Adrenal gland (tissue), 12 donors: ENCODE data around the gene HVCN1. TPM values are rescaled to one million over a fixed set of nuclear protein-coding genes. Genes with fewer than 3 reads are reported as not detected.

Experiments used
- DNase-seq, 7 donors: peaks; one replicate each; pipeline ENCODE4 v3.0.0-alpha.2; 2019 to 2020
- H3K27ac ChIP-seq, 5 donors: fragments of 200-600 bp; sonication (generic) in 4 of 5; 1 replicate in 3 of 5; 2 replicates in 2 of 5; pipeline versions ENCODE4 v1.5.1 to v1.8.0; 2016 to 2020; ENCODE audit warnings: mild to moderate bottlenecking in 1 of 5
- H3K27me3 ChIP-seq: fragments of 200-600 bp; 2 replicates; pipeline ENCODE4 v1.8.0; 2021
- H3K36me3 ChIP-seq, 2 donors: fragments of 200-600 bp; replicated peaks in 1 of 2; 1 replicate in 1 of 2; 2 replicates in 1 of 2; pipeline versions ENCODE4 v1.5.1 to v1.8.0; 2018 to 2022
- H3K4me1 ChIP-seq, 2 donors: fragments of 200-600 bp; replicated peaks in 1 of 2; 1 replicate in 1 of 2; 2 replicates in 1 of 2; pipeline versions ENCODE4 v1.5.1 to v1.8.0; 2018 to 2021
- H3K4me3 ChIP-seq, 4 donors: fragments of 200-600 bp; sonication (generic) in 3 of 4; one replicate each; pipeline ENCODE4 v1.5.1; 2016 to 2018
- H3K9me3 ChIP-seq, 3 donors: fragments of 200-600 bp; sonication (generic) in 1 of 3; replicated peaks in 1 of 3; 1 replicate in 2 of 3; 2 replicates in 1 of 3; pipeline versions ENCODE4 v1.5.1 to v1.8.0; 2016 to 2021
- POLR2A ChIP-seq, 2 donors: fragments of 450-650 bp; IDR thresholded peaks; one replicate each; pipeline ENCODE4 v1.6.1; 2017; ENCODE audit warnings: antibody characterized with exemption in 2 of 2, mild to moderate bottlenecking in 2 of 2, moderate library complexity in 1 of 2
- WGBS, 4 donors: extraction: QIAGEN DNeasy Blood & Tissue Kit in 2 of 4; methylation state at CpG; one replicate each; pipeline versions ENCODE4 v1.1.5 to v1.1.7; 2013 to 2017; 5-methylcytosine and 5-hydroxymethylcytosine counted together
- intact Hi-C, 2 donors: fragments of 100-400 bp; cut with DNase I; formaldehyde crosslinking; loops; one replicate each; pipeline versions ENCODE4 v1.14.1 to v1.15.0; 2022 to 2023
- polyA plus RNA-seq, 3 donors: library from polyadenylated mRNA; stranded (reverse); fragments of 200-250 nt in 2 of 3; fragments of 350-450 nt in 1 of 3; fragmentation: Illumina TruSeq in 1 of 3; extraction: RNeasy Lipid Tissue Mini Kit (QIAGEN cat#74804) in 1 of 3; gene quantifications; one replicate each; pipeline ENCODE4 v1.2.3, GENCODE V29; 2013 to 2014
- total RNA-seq, 9 donors: library from RNA; depleted of rRNA in 4 of 9; stranded (reverse); fragments of >200 nt in 4 of 9; fragments of 120-200 nt in 1 of 9; fragmentation: NEBNext Ultra II Directional in 1 of 9; extraction: Animal tissue kit (Norgen Biotek cat#: 25700) in 1 of 9; gene quantifications; one replicate each; pipeline versions ENCODE4 v1.1.0 to v1.2.4, GENCODE V29; 2013 to 2023
- TF ChIP-seq, protein P1 (sequence below), 6 experiments: fragments of 450-650 bp in 4 of 6; fragments of 200-600 bp in 2 of 6; sonication (generic) in 1 of 6; IDR thresholded peaks; 1 replicate in 5 of 6; 2 replicates in 1 of 6; pipeline versions ENCODE4 v1.5.1 to v1.8.0; 2016 to 2021; ENCODE audit warnings: antibody characterized with exemption in 6 of 6, mild to moderate bottlenecking in 2 of 6, moderate library complexity in 1 of 6
- donor health status: healthy with polysubstance abuse.
- donor health status: Bipolar disorder and iron deficiency.
- donor health status: DM: yes; HTN: yes; CAD: no.
- donor health status: DM: no; HTN: no; CAD: no.
- donor health status: DM: no; HTN: no; CAD: no.
- donor health status: DM: yes; HTN: yes; CAD: no.

Gene HVCN1
- total and polyA plus RNA-seq, 12 donors, result 5.7 to 71.0 (median 12.7) TPM

DNA sequence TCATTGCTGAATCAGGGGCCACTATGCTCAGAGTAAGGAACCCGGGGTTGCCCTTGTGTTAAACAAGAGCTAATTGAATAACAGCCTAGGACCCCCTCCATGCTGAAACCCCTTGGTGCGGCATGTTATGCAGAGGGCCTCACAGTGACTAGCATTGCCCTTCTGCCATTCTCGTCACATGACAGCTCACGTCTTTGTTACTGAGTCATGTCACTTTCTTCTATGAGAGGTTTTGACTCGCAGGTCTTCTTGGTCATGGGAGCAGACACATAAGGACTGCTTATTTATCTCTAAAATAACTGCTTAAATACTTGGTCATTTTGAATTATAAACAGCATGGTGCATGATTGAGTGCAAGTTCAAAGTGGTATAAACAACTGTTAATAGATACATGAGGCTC, 50.1 kb downstream of the HVCN1 start:
- H3K4me1 ChIP-seq, result no peaks in the 10 kb centered on the region
- H3K4me3 ChIP-seq, result no peak overlapping the region
- DNase-seq, result no peak
- H3K27me3 ChIP-seq, result no peaks in the 10 kb centered on the region
- TF ChIP-seq, protein P1, sequence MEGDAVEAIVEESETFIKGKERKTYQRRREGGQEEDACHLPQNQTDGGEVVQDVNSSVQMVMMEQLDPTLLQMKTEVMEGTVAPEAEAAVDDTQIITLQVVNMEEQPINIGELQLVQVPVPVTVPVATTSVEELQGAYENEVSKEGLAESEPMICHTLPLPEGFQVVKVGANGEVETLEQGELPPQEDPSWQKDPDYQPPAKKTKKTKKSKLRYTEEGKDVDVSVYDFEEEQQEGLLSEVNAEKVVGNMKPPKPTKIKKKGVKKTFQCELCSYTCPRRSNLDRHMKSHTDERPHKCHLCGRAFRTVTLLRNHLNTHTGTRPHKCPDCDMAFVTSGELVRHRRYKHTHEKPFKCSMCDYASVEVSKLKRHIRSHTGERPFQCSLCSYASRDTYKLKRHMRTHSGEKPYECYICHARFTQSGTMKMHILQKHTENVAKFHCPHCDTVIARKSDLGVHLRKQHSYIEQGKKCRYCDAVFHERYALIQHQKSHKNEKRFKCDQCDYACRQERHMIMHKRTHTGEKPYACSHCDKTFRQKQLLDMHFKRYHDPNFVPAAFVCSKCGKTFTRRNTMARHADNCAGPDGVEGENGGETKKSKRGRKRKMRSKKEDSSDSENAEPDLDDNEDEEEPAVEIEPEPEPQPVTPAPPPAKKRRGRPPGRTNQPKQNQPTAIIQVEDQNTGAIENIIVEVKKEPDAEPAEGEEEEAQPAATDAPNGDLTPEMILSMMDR (IDR thresholded peaks at IDR 0.05), result no peak
- no peak for TF ChIP-seq POLR2A (IDR thresholded peaks at IDR 0.05)
- intact Hi-C loops, result no loop called here
- no peaks in the 10 kb centered on the region for H3K9me3 ChIP-seq
- 87 to 94% (median 91%) methylated on average over 5 of the region's 5 CpGs for WGBS, 4 donors
- H3K36me3 ChIP-seq, result peaks cover 0 to 5% of the 10 kb centered on the region in 2 donors
- H3K27ac ChIP-seq, result no peak overlapping the region

DNA sequence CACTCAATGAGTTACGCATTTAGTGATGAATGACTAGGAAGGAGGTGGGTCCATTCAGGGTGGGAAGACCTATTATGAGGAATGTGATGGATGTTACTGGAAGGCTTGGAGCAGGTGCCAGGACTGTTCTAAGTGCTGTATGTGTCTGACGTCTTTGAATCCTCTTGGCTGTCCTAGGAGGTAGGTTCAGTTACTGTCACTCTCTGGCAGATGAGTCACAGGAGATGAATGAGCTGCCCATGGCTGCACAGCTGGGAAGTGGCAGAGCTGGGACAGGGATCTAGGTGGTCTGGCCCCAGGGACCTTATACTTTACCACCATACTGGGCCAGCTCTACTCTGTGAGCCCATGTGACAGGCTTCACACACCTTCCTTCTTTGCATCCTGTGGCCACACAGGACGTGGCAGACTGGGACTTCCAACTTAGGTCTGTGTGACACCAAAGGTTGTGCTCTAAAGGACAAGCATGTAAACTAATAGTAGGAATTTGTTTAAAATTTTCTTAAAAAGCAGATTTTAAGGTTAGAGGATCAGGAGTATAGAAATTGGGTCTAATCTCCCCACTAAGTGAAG, 51.0 kb downstream of the HVCN1 start:
- intact Hi-C loops, result no loop called here
- no peaks in the 10 kb centered on the region for H3K27me3 ChIP-seq
- H3K4me3 ChIP-seq, result no peak overlapping the region
- H3K36me3 ChIP-seq, result peaks cover 0 to 5% of the 10 kb centered on the region in 2 donors
- no peak overlapping the region for H3K27ac ChIP-seq
- DNase-seq, result no peak
- no peaks in the 10 kb centered on the region for H3K4me1 ChIP-seq
- no peak for TF ChIP-seq POLR2A (IDR thresholded peaks at IDR 0.05)
- TF ChIP-seq, protein P1 (IDR thresholded peaks at IDR 0.05), result no peak
- no peaks in the 10 kb centered on the region for H3K9me3 ChIP-seq
- 69 to 76% (median 72%) methylated on average over 3 of the region's 3 CpGs for WGBS, 4 donors

DNA sequence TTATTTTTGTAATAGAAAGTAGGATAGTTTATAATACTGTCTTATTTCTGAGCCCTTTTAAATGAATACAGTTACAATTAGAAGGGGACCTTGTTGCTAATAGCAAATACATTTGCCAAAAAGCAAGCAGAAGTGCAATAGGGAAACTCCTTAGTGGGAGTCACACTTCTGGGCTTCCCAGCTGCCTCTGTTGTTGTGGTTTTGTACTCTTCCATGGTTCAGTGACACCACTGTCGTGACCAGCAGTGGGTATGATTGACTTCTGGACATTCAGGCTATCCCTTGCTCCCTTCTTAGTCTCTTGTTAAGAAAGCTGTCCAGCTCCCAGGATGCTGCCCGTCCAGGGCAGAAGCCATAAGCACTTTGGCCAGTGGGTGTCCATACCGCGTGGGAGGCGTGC, 52.4 kb downstream of the HVCN1 start:
- intact Hi-C loops, result no loop called here
- 75 to 95% (median 94%) methylated on average over 1 to 5 of the region's 5 CpGs for WGBS, 4 donors
- no peaks in the 10 kb centered on the region for H3K9me3 ChIP-seq
- no peaks in the 10 kb centered on the region for H3K27me3 ChIP-seq
- H3K36me3 ChIP-seq, result peaks cover 0 to 5% of the 10 kb centered on the region in 2 donors
- DNase-seq, result no peak
- no peak overlapping the region for H3K27ac ChIP-seq
- H3K4me1 ChIP-seq, result no peaks in the 10 kb centered on the region
- no peak overlapping the region for H3K4me3 ChIP-seq
- TF ChIP-seq, protein P1 (IDR thresholded peaks at IDR 0.05), result no peak

DNA sequence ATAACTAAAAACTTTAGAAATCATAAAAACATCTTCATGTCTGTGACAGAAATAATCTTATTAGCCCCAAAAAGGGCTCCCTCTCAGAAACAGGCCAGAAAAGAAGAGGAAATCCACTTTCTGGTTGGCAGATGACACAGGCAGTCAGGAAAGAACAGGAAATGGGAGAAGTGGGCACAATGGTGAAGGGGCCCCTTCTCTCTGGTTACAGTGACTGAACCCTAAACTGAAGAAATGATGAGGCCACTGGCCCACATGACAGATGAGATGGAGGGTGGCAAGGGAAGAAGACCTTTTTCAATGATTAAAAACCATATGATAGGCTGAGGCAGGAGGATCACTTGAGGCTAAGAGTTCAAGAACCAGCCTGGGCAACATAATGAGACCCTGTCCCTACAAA, 53.9 kb downstream of the HVCN1 start:
- Histone ChIP-seq H3K27ac (no peak overlapping the region), H3K4me3 (no peak overlapping the region), H3K27me3 (no peaks in the 10 kb centered on the region), H3K4me1 (no peaks in the 10 kb centered on the region), H3K9me3 (no peaks in the 10 kb centered on the region), H3K36me3 (no peaks in the 10 kb centered on the region)
- intact Hi-C loops, result no loop called here
- TF ChIP-seq, protein P1 (IDR thresholded peaks at IDR 0.05), result no peak
- TF ChIP-seq POLR2A (IDR thresholded peaks at IDR 0.05), result no peak
- DNase-seq, result no peak
